OCI-LY3 (cell line): ENCODE results near the gene GRHL3.

Source experiments
- H2AFZ ChIP-seq: fragments of 200-600, 300-600 bp; shearing (Covaris generic); 2 replicates; pipeline ENCODE4 v1.6.0; 2014; ENCODE audit warnings: antibody characterized with exemption, low read depth, low read length
- H3K27ac ChIP-seq: fragments of 200-600, 300-600 bp; sonication (generic); 2 replicates; pipeline ENCODE4 v1.5.1; 2014; ENCODE audit warnings: mild to moderate bottlenecking, low read length, moderate library complexity, mixed read lengths
- H3K27me3 ChIP-seq: fragments of 200-600, 300-600 bp; sonication (generic); 2 replicates; pipeline ENCODE4 v1.6.1; 2014; ENCODE audit warnings: low read depth, low read length, mixed read lengths
- H3K36me3 ChIP-seq: fragments of 200-600, 300-600 bp; sonication (generic); replicated peaks from 2 replicates; pipeline ENCODE3; 2014; ENCODE audit warnings: low read depth, low read length, mixed read lengths
- H3K4me1 ChIP-seq: fragments of 300-600, 200-600 bp; sonication (generic); 2 replicates; pipeline ENCODE4 v1.6.1; 2014; ENCODE audit warnings: low read length, mixed read lengths
- H3K4me2 ChIP-seq: fragments of 200-600, 300-600 bp; sonication (generic); 2 replicates; pipeline ENCODE4 v1.6.1; 2014; ENCODE audit warnings: low read length, mixed read lengths
- H3K4me3 ChIP-seq: fragments of 300-600, 200-600 bp; sonication (generic); 2 replicates; pipeline ENCODE4 v1.5.1; 2014; ENCODE audit warnings: antibody characterized with exemption, mild to moderate bottlenecking, low read length, moderate library complexity
- H3K79me2 ChIP-seq: fragments of 300-600, 200-600 bp; shearing (Covaris generic); 2 replicates; pipeline ENCODE4 v1.6.1; 2014; ENCODE audit warnings: mild to moderate bottlenecking, low read length, mixed read lengths
- H3K9ac ChIP-seq: fragments of 300-600, 200-600 bp; shearing (Covaris generic); 2 replicates; pipeline ENCODE4 v1.6.0; 2014; ENCODE audit warnings: mild to moderate bottlenecking, low read length, moderate library complexity
- H3K9me3 ChIP-seq: fragments of 200-600, 300-600 bp; shearing (Covaris generic); 2 replicates; pipeline ENCODE4 v1.6.1; 2014; ENCODE audit warnings: low read length, mixed read lengths; ENCODE audit not compliant: insufficient read depth
- H4K20me1 ChIP-seq: fragments of 200-600, 300-600 bp; sonication (generic); 2 replicates; pipeline ENCODE4 v1.6.1; 2016; ENCODE audit warnings: low read length, mixed read lengths; ENCODE audit not compliant: insufficient read depth
- EZH2phosphoT487 ChIP-seq: fragments of 200-600 bp; shearing (Covaris generic); IDR thresholded peaks from 2 replicates; pipeline ENCODE4 v1.6.1; 2018; ENCODE audit warnings: antibody characterized with exemption, mixed run types, low read depth
- TF ChIP-seq, protein P1 (sequence below): fragments of 200-600, 300-600 bp; sonication (generic); IDR thresholded peaks from 2 replicates; pipeline ENCODE4 v1.5.1; 2014; ENCODE audit warnings: antibody characterized with exemption, low read length, low read depth

The GRHL3 gene

GRCh38 chr1:24321697-24322469, 2.7 kb downstream of the GRHL3 start:
- Histone ChIP-seq H3K4me2 (peak overlapping the region; percentile 94), H3K4me3 (peak overlapping the region; percentile 86), H4K20me1 (no peaks in the 10 kb centered on the region), H2AFZ (peak overlapping the region; percentile 55), H3K9me3 (no peaks in the 10 kb centered on the region), H3K27ac (peak overlapping the region; percentile 44; the same call in 1 of the 2 replicates), H3K79me2 (no peaks in the 10 kb centered on the region), H3K36me3 (no peaks in the 10 kb centered on the region), H3K4me1 (peaks cover 61% of the 10 kb centered on the region), H3K9ac (peak overlapping the region; percentile 78), H3K27me3 (peaks cover 52% of the 10 kb centered on the region)
- TF ChIP-seq EZH2phosphoT487 = no peak
- TF ChIP-seq, protein P1, sequence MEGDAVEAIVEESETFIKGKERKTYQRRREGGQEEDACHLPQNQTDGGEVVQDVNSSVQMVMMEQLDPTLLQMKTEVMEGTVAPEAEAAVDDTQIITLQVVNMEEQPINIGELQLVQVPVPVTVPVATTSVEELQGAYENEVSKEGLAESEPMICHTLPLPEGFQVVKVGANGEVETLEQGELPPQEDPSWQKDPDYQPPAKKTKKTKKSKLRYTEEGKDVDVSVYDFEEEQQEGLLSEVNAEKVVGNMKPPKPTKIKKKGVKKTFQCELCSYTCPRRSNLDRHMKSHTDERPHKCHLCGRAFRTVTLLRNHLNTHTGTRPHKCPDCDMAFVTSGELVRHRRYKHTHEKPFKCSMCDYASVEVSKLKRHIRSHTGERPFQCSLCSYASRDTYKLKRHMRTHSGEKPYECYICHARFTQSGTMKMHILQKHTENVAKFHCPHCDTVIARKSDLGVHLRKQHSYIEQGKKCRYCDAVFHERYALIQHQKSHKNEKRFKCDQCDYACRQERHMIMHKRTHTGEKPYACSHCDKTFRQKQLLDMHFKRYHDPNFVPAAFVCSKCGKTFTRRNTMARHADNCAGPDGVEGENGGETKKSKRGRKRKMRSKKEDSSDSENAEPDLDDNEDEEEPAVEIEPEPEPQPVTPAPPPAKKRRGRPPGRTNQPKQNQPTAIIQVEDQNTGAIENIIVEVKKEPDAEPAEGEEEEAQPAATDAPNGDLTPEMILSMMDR = no peak

GRCh38 chr1:24322470-24323177, 3.5 kb downstream of the GRHL3 start:
- Histone ChIP-seq H3K4me1 (peaks cover 54% of the 10 kb centered on the region), H3K9ac (peak overlapping the region; percentile 78), H2AFZ (no peak overlapping the region), H3K9me3 (no peaks in the 10 kb centered on the region), H3K4me2 (peak overlapping the region; percentile 94), H3K27me3 (peaks cover 56% of the 10 kb centered on the region), H3K36me3 (no peaks in the 10 kb centered on the region), H3K79me2 (no peaks in the 10 kb centered on the region), H3K4me3 (peak overlapping the region; percentile 86), H3K27ac (no peak overlapping the region), H4K20me1 (no peaks in the 10 kb centered on the region)
- TF ChIP-seq EZH2phosphoT487 = no peak
- TF ChIP-seq, protein P1 = no peak

GRCh38 chr1:24323281-24323680, 4.1 kb downstream of the GRHL3 start:
- no peak overlapping the region for H3K27ac ChIP-seq
- H2AFZ ChIP-seq = no peak overlapping the region
- H3K9me3 ChIP-seq = no peaks in the 10 kb centered on the region
- TF ChIP-seq, protein P1 = no peak; the same call in 1 of the 2 replicates
- H3K4me2 ChIP-seq = peak overlapping the region; percentile 94; the same call in 1 of the 2 replicates
- H3K27me3 ChIP-seq = peaks cover 56% of the 10 kb centered on the region
- H3K4me1 ChIP-seq = peaks cover 47% of the 10 kb centered on the region
- no peaks in the 10 kb centered on the region for H4K20me1 ChIP-seq
- no peaks in the 10 kb centered on the region for H3K36me3 ChIP-seq
- H3K79me2 ChIP-seq = no peaks in the 10 kb centered on the region
- no peak overlapping the region for H3K9ac ChIP-seq
- H3K4me3 ChIP-seq = no peak overlapping the region

- Histone ChIP-seq H3K27me3 (peaks cover 52% of the 10 kb centered on the region), H4K20me1 (no peaks in the 10 kb centered on the region), H3K79me2 (no peaks in the 10 kb centered on the region), H3K27ac (no peak overlapping the region), H3K36me3 (no peaks in the 10 kb centered on the region), H3K4me3 (no peak overlapping the region), H3K9me3 (no peaks in the 10 kb centered on the region), H3K4me1 (peaks cover 31% of the 10 kb centered on the region), H3K9ac (no peak overlapping the region), H2AFZ (no peak overlapping the region), H3K4me2 (no peak overlapping the region)
- no peak for TF ChIP-seq EZH2phosphoT487
- TF ChIP-seq, protein P1 = no peak
Measured at GRCh38 chr1:24324903-24325302, 5.7 kb downstream of the GRHL3 start.
